KMS-11 (cell line): Measurements from ENCODE around the gene ARMC2.

Experiments
- H2AFZ ChIP-seq: fragments of 200-600 bp; sonication (generic); 2 replicates; pipeline ENCODE4 v1.6.1; 2016; ENCODE audit warnings: antibody characterized with exemption, mixed run types, low read depth
- H3K27ac ChIP-seq: fragments of 200-600 bp; sonication (generic); 2 replicates; pipeline ENCODE4 v1.6.1; 2016; ENCODE audit warnings: mild to moderate bottlenecking, mixed run types
- H3K27me3 ChIP-seq: fragments of 200-600 bp; sonication (generic); 2 replicates; pipeline ENCODE4 v1.6.1; 2017; ENCODE audit warnings: mild to moderate bottlenecking, low read depth, mixed run types, moderate library complexity; ENCODE audit not compliant: insufficient read depth
- H3K36me3 ChIP-seq: fragments of 200-600 bp; sonication (generic); 2 replicates; pipeline ENCODE4 v1.6.1; 2017; ENCODE audit warnings: mild to moderate bottlenecking, mixed run types; ENCODE audit not compliant: insufficient read depth
- H3K4me1 ChIP-seq: fragments of 200-600 bp; sonication (generic); 2 replicates; pipeline ENCODE4 v1.6.1; 2016; ENCODE audit warnings: mild to moderate bottlenecking, low read depth, mixed run types; ENCODE audit not compliant: poor library complexity, severe bottlenecking
- H3K4me2 ChIP-seq: fragments of 200-600 bp; sonication (generic); 2 replicates; pipeline ENCODE4 v1.7.0; 2016; ENCODE audit warnings: mild to moderate bottlenecking, mixed run types
- H3K4me3 ChIP-seq: fragments of 200-600 bp; sonication (generic); IDR thresholded peaks from 2 replicates; pipeline ENCODE4 v1.6.1; 2017; ENCODE audit warnings: low read depth, low read length, mixed read lengths; ENCODE audit not compliant: insufficient read depth
- H3K79me2 ChIP-seq: fragments of 200-600 bp; sonication (generic); 2 replicates; pipeline ENCODE4 v1.6.1; 2016; ENCODE audit warnings: low read depth, mixed run types; ENCODE audit not compliant: insufficient read depth
- H3K9ac ChIP-seq: fragments of 200-600 bp; sonication (generic); 2 replicates; pipeline ENCODE4 v1.6.1; 2016; ENCODE audit warnings: mild to moderate bottlenecking, mixed run types
- H4K20me1 ChIP-seq: fragments of 200-600 bp; sonication (generic); 2 replicates; pipeline ENCODE4 v1.6.1; 2016; ENCODE audit warnings: mild to moderate bottlenecking, mixed run types; ENCODE audit not compliant: insufficient read depth
- CTCF ChIP-seq: fragments of 200-600 bp; sonication (generic); conservative IDR thresholded peaks from 2 replicates; pipeline ENCODE4 v1.6.1; 2017; ENCODE audit warnings: low read depth, mild to moderate bottlenecking, antibody characterized with exemption, low read length, moderate library complexity, mixed read lengths

The ARMC2 gene

GRCh38 chr6:108916026-108916686 is 67.9 kb downstream of the ARMC2 start:
- Histone ChIP-seq H3K79me2 (no peaks in the 10 kb centered on the region), H3K9ac (no peak overlapping the region), H3K36me3 (no peaks in the 10 kb centered on the region), H3K27me3 (no peaks in the 10 kb centered on the region), H2AFZ (no peak overlapping the region), H3K4me2 (no peak overlapping the region), H4K20me1 (no peaks in the 10 kb centered on the region), H3K4me1 (peaks cover 29% of the 10 kb centered on the region), H3K27ac (no peak overlapping the region), H3K4me3 (no peak overlapping the region)
- no peak for TF ChIP-seq CTCF

DNA sequence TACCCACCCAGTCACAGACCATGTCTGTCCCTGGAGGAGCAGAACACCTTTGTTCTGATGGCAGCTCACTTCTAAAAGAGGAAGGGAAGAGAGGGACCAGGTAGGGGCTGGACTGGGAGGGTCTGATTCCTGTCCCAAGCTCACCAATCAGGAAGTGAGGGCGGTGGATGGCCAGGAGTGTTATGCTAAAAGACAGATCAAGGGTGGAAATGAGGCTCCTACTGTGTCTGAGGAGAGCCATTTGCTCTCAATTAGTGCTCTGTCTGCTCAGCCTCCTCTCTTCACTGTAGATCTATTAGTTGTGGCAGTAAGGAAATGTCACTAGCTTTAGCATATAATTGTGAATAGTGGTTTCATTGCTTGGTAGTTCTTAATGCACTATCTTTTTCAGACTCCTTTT is 72.5 kb downstream of the ARMC2 start:
- no peak overlapping the region for H2AFZ ChIP-seq

DNA sequence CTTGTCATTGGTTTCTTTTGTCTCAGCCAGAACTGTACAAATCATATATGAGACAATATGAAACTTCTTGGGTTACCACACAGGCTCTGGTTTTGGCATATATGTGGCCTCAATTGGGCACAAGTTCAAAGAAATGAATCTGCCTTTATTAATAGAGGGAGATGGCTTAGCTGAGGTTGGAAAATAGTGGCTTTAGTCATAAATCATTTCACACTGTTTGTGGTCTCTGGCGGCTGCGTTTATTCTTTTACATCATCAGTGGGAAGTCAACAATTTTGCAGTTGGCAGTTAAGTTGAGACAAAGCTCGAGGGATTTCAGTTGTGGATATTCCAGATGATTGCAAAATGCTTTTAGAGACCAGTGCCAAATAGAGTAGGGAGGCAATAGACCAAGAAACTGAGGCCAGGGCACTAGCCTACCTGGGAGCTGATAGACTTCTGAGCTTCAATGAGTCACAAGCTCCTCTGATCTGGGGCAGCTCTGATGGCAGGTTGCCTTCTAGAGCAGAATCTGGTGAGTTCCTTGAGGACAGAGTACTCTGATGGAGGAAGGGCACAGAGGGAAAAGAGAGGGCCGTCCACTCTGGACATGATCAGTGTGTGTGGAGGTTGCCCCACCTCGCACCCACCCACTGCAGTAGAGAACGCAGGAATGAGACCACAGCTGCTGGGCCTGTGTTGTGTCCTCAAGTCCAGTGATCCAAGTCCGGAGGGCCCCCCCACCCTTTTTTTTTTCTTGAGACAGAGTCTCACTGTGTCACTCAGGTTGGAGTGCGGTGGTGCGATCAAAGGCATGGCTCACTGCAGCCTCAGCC is 73.5 kb downstream of the ARMC2 start:
- peak overlapping the region; percentile 19; the same call in 1 of the 2 replicates for H3K9ac ChIP-seq
- no peaks in the 10 kb centered on the region for H3K27me3 ChIP-seq
- peak overlapping the region; percentile 67 for H3K27ac ChIP-seq
- no peaks in the 10 kb centered on the region for H3K79me2 ChIP-seq
- H2AFZ ChIP-seq, result peak overlapping the region; percentile 0; the same call in 1 of the 2 replicates
- peak overlapping the region; percentile 63 for H3K4me2 ChIP-seq
- H4K20me1 ChIP-seq, result no peaks in the 10 kb centered on the region
- H3K4me1 ChIP-seq, result peaks cover 49% of the 10 kb centered on the region
- no peak for TF ChIP-seq CTCF
- H3K36me3 ChIP-seq, result no peaks in the 10 kb centered on the region
- H3K4me3 ChIP-seq, result no peak overlapping the region

More for the DNA sequence above, 72.5 kb downstream of the ARMC2 start:
- TF ChIP-seq CTCF, result no peak
- H3K4me1 ChIP-seq, result peaks cover 49% of the 10 kb centered on the region
- H3K27me3 ChIP-seq, result no peaks in the 10 kb centered on the region
- H3K36me3 ChIP-seq, result no peaks in the 10 kb centered on the region
- H3K4me2 ChIP-seq, result peak overlapping the region; percentile 63
- H3K4me3 ChIP-seq, result no peak overlapping the region
- no peaks in the 10 kb centered on the region for H3K79me2 ChIP-seq
- H4K20me1 ChIP-seq, result no peaks in the 10 kb centered on the region
- H3K9ac ChIP-seq, result no peak overlapping the region; the same call in 1 of the 2 replicates
- peak overlapping the region; percentile 67; the same call in 1 of the 2 replicates for H3K27ac ChIP-seq

DNA sequence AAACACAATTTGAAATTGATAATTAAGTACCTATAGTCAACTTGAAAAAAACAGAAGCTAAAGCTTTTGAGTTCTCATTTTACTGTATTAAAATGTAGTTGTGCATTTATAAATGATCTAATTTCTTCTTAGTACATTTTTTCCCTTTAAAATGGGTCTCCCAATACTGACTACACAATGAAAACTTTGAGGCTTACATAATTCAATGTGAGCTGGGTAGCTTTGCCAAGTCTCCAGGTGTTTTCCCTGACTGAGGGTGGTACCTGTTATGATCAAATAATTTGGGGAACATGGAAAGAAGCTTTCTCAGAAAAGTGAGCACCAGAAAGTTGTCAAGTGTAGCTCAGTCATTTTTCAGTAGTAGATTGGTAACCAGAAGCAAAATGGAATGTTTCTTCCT is 74.3 kb downstream of the ARMC2 start:
- Histone ChIP-seq H3K4me1 (peaks cover 49% of the 10 kb centered on the region), H3K27ac (peak overlapping the region; percentile 67; the same call in 1 of the 2 replicates), H3K36me3 (no peaks in the 10 kb centered on the region)

More for the DNA sequence above, 74.3 kb downstream of the ARMC2 start:
- H3K9ac ChIP-seq, result peak overlapping the region; percentile 19; the same call in 1 of the 2 replicates
- H4K20me1 ChIP-seq, result no peaks in the 10 kb centered on the region
- H2AFZ ChIP-seq, result no peak overlapping the region
- TF ChIP-seq CTCF, result no peak
- H3K79me2 ChIP-seq, result no peaks in the 10 kb centered on the region
- no peak overlapping the region for H3K4me3 ChIP-seq
- peak overlapping the region; percentile 63 for H3K4me2 ChIP-seq
- H3K27me3 ChIP-seq, result no peaks in the 10 kb centered on the region
